GM10266 (cell line): ENCODE measurements around the gene GOLGA8M.
"Not testable (repeated sequence)": the region's sequence is repeated elsewhere in the genome, so short reads cannot be mapped to it uniquely, and the experiment has no call there.

Experiments
- DNase-seq: peaks from one replicate; pipeline ENCODE4 v3.0.0; 2012; ENCODE audit errors: extremely low spot score

The GOLGA8M gene

GRCh38 chr15:28673533-28673932 is 38.7 kb downstream of the GOLGA8M start:
- DNase-seq = not testable (repeated sequence)

GRCh38 chr15:28672122-28672521 is 40.1 kb downstream of the GOLGA8M start:
- not testable (repeated sequence) for DNase-seq

DNA sequence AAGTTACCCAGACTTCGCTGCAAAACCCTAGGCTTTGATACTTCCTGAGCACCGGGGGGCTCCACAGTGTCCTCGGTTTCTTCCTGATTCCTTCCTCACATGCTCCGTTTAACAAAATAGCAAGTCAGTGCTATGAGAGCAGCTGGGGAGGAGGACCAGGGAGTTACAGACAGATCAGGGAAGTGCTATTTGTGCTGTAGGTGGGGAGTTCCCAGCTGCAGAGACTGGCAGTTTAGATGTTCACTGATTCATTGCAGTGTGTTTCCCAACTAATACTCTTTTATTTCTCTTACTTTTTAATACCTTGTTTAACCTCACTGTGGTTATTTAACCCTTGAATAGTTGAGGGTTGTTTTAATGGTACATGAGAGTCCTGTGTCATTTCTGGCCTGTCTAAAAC is 45.8 kb downstream of the GOLGA8M start:
- not testable (repeated sequence) for DNase-seq

GRCh38 chr15:28664575-28664974 is 47.6 kb downstream of the GOLGA8M start:
- DNase-seq = not testable (repeated sequence)

GRCh38 chr15:28663717-28664116 is 48.5 kb downstream of the GOLGA8M start:
- not testable (repeated sequence) for DNase-seq

GRCh38 chr15:28660750-28661149 is 51.5 kb downstream of the GOLGA8M start:
- not testable (repeated sequence) for DNase-seq

DNA sequence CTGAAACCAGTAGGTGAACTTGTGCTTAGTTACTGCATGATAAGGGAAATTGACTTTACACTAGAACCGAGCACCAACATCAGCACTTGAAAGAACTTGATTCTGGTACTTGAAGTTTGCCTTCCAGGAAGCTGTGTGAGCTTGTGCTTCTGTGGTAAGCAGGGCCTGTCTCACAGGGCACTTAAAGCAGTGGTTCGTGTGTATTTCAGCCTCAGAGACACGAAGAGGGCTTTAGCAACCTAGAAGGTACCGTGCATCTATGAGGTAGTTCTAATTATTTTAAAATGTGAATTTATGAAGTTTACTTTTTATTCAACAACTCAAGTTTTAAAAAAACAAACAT is 56.2 kb downstream of the GOLGA8M start:
- not testable (repeated sequence) for DNase-seq

DNA sequence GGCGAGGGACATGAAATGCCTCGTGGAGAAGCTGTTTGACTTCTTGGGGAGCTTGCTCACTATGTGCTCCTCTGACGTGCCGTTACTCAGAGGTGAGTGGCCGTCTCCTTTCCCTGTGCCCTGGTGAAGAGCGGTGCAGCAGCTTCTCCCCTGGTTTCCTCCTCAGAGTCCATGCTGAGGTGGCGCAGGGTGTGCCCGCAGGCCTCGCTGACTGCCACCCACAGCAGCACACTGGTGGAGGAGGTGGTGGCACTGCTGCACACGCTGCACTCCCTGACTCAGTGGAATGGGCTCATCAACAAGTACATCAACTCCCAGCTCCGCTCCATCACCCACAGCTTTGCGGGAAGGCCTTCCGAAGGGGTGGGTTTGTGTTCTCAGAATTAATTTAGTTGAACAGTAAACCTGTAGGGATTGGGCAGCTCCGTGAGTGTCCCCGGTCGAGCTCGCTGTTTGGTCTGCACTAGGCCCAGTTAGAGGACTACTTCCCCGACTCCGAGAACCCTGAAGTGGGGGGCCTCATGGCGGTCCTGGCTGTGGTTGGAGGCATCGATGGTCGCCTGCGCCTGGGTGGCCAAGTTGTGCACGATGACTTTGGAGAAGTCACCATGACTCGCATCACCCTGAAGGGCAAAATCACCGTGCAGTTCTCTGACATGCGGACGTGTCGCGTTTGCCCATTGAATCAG is 56.7 kb downstream of the GOLGA8M start:
- DNase-seq = not testable (repeated sequence)

GRCh38 chr15:28654194-28654593 is 58.0 kb downstream of the GOLGA8M start:
- DNase-seq = not testable (repeated sequence)

- not testable (repeated sequence) for DNase-seq
Measured at GRCh38 chr15:28652538-28652937, 59.7 kb downstream of the GOLGA8M start.
